PC-3 (cell line): ENCODE results near the gene EIF1AY. TPM values are rescaled to one million over a fixed set of nuclear protein-coding genes. Genes with fewer than 3 reads are reported as not detected.
"Not testable (repeated sequence)": the region's sequence is repeated elsewhere in the genome, so short reads cannot be mapped to it uniquely, and the experiment has no call there.

Experiments used
- ATAC-seq: fragments of 200-7000 bp; cut with Tn5 transposase; 2 replicates; pipeline ENCODE4 v1.9.1; 2020; ENCODE audit warnings: mild to moderate bottlenecking, moderate library complexity
- BruUV-seq: library from RNA; stranded (reverse); fragments of 400-500 nt; replicated peaks from 2 replicates; lab custom pipeline; 2021; lab: Mats Ljungman, UMichigan
- CTCF ChIA-PET: fragments of 300-600 bp; sonication (Branson Sonifier 250); formaldehyde crosslinking; loops from one replicate; lab custom pipeline; 2022; ENCODE audit warnings: antibody characterized with exemption; lab: Charles Lee
- POLR2A ChIA-PET: fragments of 300-600 bp; sonication (Branson Sonifier 250); formaldehyde crosslinking; loops from one replicate; lab custom pipeline; 2022; ENCODE audit warnings: antibody characterized with exemption; ENCODE audit not compliant: unreplicated experiment; lab: Charles Lee
- DNase-seq: peaks from one replicate; pipeline ENCODE4 v3.0.0-alpha.2; 2015
- H2AFZ ChIP-seq: fragments of 300-600 bp; sonication (generic); 2 replicates; pipeline ENCODE4 v1.6.0; 2016; ENCODE audit warnings: antibody characterized with exemption, low read length
- H3F3A ChIP-seq: fragments of 300-600 bp; sonication (generic); one replicate; pipeline ENCODE4 v1.6.0; 2017; ENCODE audit warnings: antibody characterized with exemption, low read length, control low read depth, mild to moderate bottlenecking; ENCODE audit not compliant: unreplicated experiment
- H3K27ac ChIP-seq: fragments of 300-600 bp; sonication (generic); 2 replicates; pipeline ENCODE4 v1.5.1; 2016; ENCODE audit warnings: mild to moderate bottlenecking, low read length
- H3K27me3 ChIP-seq: fragments of 300-600 bp; sonication (generic); 2 replicates; pipeline ENCODE4 v1.6.1; 2016; ENCODE audit warnings: low read length, mixed read lengths
- H3K36me3 ChIP-seq: fragments of 300-600 bp; sonication (generic); 2 replicates; pipeline ENCODE4 v1.6.1; 2016; ENCODE audit warnings: low read depth, mixed run types, low read length, mixed read lengths
- H3K4me1 ChIP-seq: fragments of 300-600 bp; sonication (generic); 2 replicates; pipeline ENCODE4 v1.5.1; 2016; ENCODE audit warnings: low read length; ENCODE audit not compliant: insufficient read depth
- H3K4me2 ChIP-seq: fragments of 300-600 bp; sonication (generic); 2 replicates; pipeline ENCODE4 v1.6.0; 2016; ENCODE audit warnings: low read length
- H3K4me3 ChIP-seq: fragments of 300-600 bp; sonication (generic); 2 replicates; pipeline ENCODE4 v1.5.1; 2016; ENCODE audit warnings: mild to moderate bottlenecking, low read length, mixed read lengths
- H3K79me2 ChIP-seq: fragments of 300-600 bp; sonication (generic); 2 replicates; pipeline ENCODE4 v1.6.1; 2017; ENCODE audit warnings: low read length, mixed read lengths
- H3K9ac ChIP-seq: fragments of 300-600 bp; sonication (generic); 2 replicates; pipeline ENCODE4 v1.6.0; 2016; ENCODE audit warnings: mild to moderate bottlenecking, low read length
- H3K9me2 ChIP-seq: fragments of 300-600 bp; sonication (generic); replicated peaks from 2 replicates; pipeline ENCODE4 v1.6.1; 2016; ENCODE audit warnings: mixed run types, low read length, mixed read lengths
- H3K9me3 ChIP-seq: fragments of 300-600 bp; sonication (generic); 2 replicates; pipeline ENCODE4 v1.6.1; 2016; ENCODE audit warnings: low read length, mixed read lengths
- H4K20me1 ChIP-seq: fragments of 300-600 bp; sonication (generic); 2 replicates; pipeline ENCODE4 v1.6.1; 2016; ENCODE audit warnings: low read length, mixed read lengths
- EZH2 ChIP-seq: fragments of 300-600 bp; sonication (generic); IDR thresholded peaks from one replicate; pipeline ENCODE4 v1.6.1; 2017; ENCODE audit warnings: antibody characterized with exemption, mild to moderate bottlenecking, low read length; ENCODE audit not compliant: unreplicated experiment
- EZH2phosphoT487 ChIP-seq: fragments of 300-600 bp; sonication (generic); IDR thresholded peaks from 2 replicates; pipeline ENCODE4 v1.6.1; 2018; ENCODE audit warnings: mild to moderate bottlenecking, antibody characterized with exemption, low read length, borderline replicate concordance
- intact Hi-C: fragments of 100-400 bp; cut with micrococcal nuclease; formaldehyde crosslinking; loops from 2 replicates; pipeline ENCODE4 v1.9.0; 2023
- total RNA-seq: library from RNA; depleted of rRNA; stranded (reverse); fragments of >200 nt; gene quantifications from 2 replicates; pipeline ENCODE4 v1.2.3, GENCODE V29; 2014
- TF ChIP-seq, protein P1 (sequence below): fragments of 300-600 bp; sonication (generic); conservative IDR thresholded peaks from 2 replicates; pipeline ENCODE4 v1.5.1; 2017; ENCODE audit warnings: antibody characterized with exemption, low read depth, mild to moderate bottlenecking, low read length

The EIF1AY gene
- total RNA-seq, 1 experiment from 2014 or later = not detected

DNA sequence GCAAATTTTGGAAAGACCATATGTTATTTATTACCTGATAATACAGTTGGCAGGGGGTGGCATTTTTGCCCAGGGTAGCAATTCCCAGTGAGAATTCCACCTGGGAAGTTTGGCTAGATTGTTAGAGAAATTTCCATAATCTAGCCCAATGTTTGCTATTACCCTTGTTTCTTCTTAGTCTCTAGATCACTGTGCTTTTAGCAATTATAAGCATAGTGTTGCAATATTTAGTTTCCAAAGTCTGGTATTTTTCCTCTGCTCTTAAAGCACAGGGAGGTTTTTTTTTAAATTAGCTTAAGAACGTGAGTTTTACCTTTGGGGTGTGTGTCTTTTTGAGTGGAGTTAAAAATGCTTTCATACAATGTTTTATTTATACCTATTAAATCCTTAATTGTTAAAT lies 26.3 kb upstream of the EIF1AY start:
- TF ChIP-seq EZH2phosphoT487 (no peak), EZH2 (no peak)
- TF ChIP-seq, protein P1, sequence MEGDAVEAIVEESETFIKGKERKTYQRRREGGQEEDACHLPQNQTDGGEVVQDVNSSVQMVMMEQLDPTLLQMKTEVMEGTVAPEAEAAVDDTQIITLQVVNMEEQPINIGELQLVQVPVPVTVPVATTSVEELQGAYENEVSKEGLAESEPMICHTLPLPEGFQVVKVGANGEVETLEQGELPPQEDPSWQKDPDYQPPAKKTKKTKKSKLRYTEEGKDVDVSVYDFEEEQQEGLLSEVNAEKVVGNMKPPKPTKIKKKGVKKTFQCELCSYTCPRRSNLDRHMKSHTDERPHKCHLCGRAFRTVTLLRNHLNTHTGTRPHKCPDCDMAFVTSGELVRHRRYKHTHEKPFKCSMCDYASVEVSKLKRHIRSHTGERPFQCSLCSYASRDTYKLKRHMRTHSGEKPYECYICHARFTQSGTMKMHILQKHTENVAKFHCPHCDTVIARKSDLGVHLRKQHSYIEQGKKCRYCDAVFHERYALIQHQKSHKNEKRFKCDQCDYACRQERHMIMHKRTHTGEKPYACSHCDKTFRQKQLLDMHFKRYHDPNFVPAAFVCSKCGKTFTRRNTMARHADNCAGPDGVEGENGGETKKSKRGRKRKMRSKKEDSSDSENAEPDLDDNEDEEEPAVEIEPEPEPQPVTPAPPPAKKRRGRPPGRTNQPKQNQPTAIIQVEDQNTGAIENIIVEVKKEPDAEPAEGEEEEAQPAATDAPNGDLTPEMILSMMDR = no peak
- ATAC-seq = no peak
- Histone ChIP-seq H3K27ac (no peak overlapping the region), H2AFZ (no peak overlapping the region), H3K36me3 (no peaks in the 10 kb centered on the region), H3K79me2 (no peaks in the 10 kb centered on the region), H3K9me3 (no peaks in the 10 kb centered on the region), H3K4me2 (no peak overlapping the region), H3F3A (no peaks in the 10 kb centered on the region), H4K20me1 (no peaks in the 10 kb centered on the region), H3K4me1 (no peaks in the 10 kb centered on the region), H3K4me3 (no peak overlapping the region), H3K27me3 (no peaks in the 10 kb centered on the region), H3K9me2 (no peaks in the 10 kb centered on the region), H3K9ac (no peak overlapping the region)
- POLR2A ChIA-PET = no interaction called here
- CTCF ChIA-PET = no interaction called here
- intact Hi-C loops = no loop called here
- no peak for DNase-seq
- BruUV-seq = no TSS peak

- Histone ChIP-seq H3K27me3 (no peaks in the 10 kb centered on the region), H3K27ac (no peak overlapping the region), H3K79me2 (no peaks in the 10 kb centered on the region), H3K4me1 (no peaks in the 10 kb centered on the region), H3K9ac (no peak overlapping the region), H3K36me3 (no peaks in the 10 kb centered on the region), H4K20me1 (no peaks in the 10 kb centered on the region), H3K9me3 (no peaks in the 10 kb centered on the region), H3F3A (no peaks in the 10 kb centered on the region), H3K4me3 (no peak overlapping the region), H3K9me2 (no peaks in the 10 kb centered on the region), H3K4me2 (no peak overlapping the region), H2AFZ (no peak overlapping the region)
- CTCF ChIA-PET = no interaction called here
- no peak for DNase-seq
- no TSS peak for BruUV-seq
- intact Hi-C loops = no loop called here
- TF ChIP-seq, protein P1 = no peak
- TF ChIP-seq EZH2 = no peak
- TF ChIP-seq EZH2phosphoT487 = no peak
- ATAC-seq = no peak
- POLR2A ChIA-PET = no interaction called here
These were observed 23.7 kb upstream of the EIF1AY start for GRCh38 chrY:20551840-20552239.

- ATAC-seq, H3K27ac ChIP-seq, H3K36me3 ChIP-seq, H3K4me2 ChIP-seq, CTCF ChIA-PET, H3K4me1 ChIP-seq, BruUV-seq, H3K9me3 ChIP-seq, H3F3A ChIP-seq, DNase-seq, H3K4me3 ChIP-seq, intact Hi-C loops, H3K79me2 ChIP-seq, H3K9ac ChIP-seq, POLR2A ChIA-PET, H2AFZ ChIP-seq, H3K27me3 ChIP-seq, H3K9me2 ChIP-seq, H4K20me1 ChIP-seq: not testable (repeated sequence)
These were observed 22.7 kb upstream of the EIF1AY start for GRCh38 chrY:20552764-20553323.
